Activated naive CD4-positive, alpha-beta T cell treated with anti-CD3 and anti-CD28 coated beads, Interleukin-2, amount 10 ng/mL, durations not matched to agents 7 days and 5 days (primary cell): Measurements from ENCODE around the gene WEE2.
"Not testable (repeated sequence)": the region's sequence is repeated elsewhere in the genome, so short reads cannot be mapped to it uniquely, and the experiment has no call there.

Experiments
- CTCF ChIA-PET: fragments of 350-600 bp; sonication (Branson Sonifier 250); formaldehyde crosslinking; loops from one replicate; lab custom pipeline; 2021; ENCODE audit warnings: antibody characterized with exemption; lab: Charles Lee
- DNase-seq: peaks from one replicate; pipeline ENCODE4 v3.0.0-alpha.2; 2020
- H3K27ac Mint-ChIP-seq: one replicate; pipeline ENCODE4 v1.8.0; 2021; ENCODE audit warnings: mild to moderate bottlenecking, moderate library complexity, mixed read lengths
- H3K27me3 Mint-ChIP-seq: one replicate; pipeline ENCODE4 v1.8.0; 2021; ENCODE audit warnings: mild to moderate bottlenecking, mixed read lengths
- H3K36me3 Mint-ChIP-seq: one replicate; pipeline ENCODE4 v1.8.0; 2021; ENCODE audit warnings: mixed read lengths
- H3K4me1 Mint-ChIP-seq: one replicate; pipeline ENCODE4 v1.8.0; 2021; ENCODE audit warnings: mixed read lengths
- H3K4me3 Mint-ChIP-seq: one replicate; pipeline ENCODE4 v1.8.0; 2021; ENCODE audit warnings: mild to moderate bottlenecking, moderate library complexity, mixed read lengths
- H3K9me3 Mint-ChIP-seq: one replicate; pipeline ENCODE4 v1.8.0; 2021; ENCODE audit warnings: mixed read lengths

Gene WEE2

DNA sequence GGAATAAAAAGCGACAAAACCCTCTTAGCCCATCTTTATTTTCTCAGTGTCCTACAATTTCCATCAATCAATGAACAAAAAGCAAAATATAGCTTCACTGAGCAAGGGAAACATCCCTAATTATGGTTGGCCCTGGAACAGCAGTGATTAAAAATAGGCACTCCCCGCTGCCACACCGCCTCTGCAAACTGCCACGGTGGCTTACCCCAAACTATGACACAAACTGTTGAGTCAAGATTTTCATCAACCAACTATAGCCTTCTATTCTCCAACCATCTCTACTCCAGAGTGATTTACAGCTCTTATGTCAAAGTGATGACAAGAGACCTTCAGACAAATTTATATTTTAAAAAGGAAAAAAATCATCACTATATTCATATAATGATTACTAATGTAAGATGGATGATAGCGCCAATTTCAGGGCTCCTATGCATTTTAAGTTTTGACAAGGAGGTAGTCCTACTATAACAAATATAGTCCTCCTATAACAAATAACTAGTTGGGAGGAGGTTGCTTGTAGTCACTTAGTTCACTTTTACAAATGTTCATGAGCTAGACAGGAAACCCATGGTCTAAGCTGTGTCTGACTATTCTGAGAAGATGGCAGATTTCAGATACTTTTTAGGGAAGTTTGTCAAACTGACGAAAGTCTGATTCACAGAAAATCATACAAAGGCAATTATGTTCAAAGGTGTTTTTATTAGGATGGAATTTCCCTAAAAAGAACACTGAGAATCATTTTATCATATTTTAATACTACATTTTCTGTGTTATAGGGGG lies 32.5 kb upstream of the WEE2 start:
- peaks cover 28% of the 10 kb centered on the region for H3K36me3 Mint-ChIP-seq
- H3K27me3 Mint-ChIP-seq, result no peaks in the 10 kb centered on the region
- no peak overlapping the region for H3K27ac Mint-ChIP-seq

DNA sequence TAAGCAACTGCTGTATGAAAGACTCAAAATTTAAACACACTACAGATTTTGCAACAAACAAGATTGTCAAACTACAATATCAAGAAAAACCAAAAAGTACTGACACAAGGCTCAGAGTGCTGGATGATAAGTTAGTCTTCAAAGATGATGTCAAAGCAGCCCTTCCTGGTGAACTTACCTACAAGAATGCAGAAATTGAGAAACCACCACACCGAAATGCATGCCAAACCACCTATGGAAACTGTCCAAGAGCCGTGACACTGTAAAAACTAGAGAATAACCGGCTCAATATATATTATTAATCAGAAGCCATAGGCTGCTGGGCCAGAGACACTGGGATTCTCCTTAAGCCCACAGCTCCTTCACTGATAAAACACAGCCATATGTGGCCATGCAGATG lies 31.5 kb upstream of the WEE2 start:
- Mint-ChIP-seq H3K36me3 (peaks cover 32% of the 10 kb centered on the region), H3K27me3 (no peaks in the 10 kb centered on the region), H3K4me1 (peaks cover 36% of the 10 kb centered on the region), H3K4me3 (no peak overlapping the region), H3K27ac (peak overlapping the region; percentile 28), H3K9me3 (no peaks in the 10 kb centered on the region)
- no peak for DNase-seq
- CTCF ChIA-PET, result interaction anchor here (1.2 to 4.7 kb wide), 2 partner anchors 22 to 61 kb away, joined by 3 to 26 read pairs; partner anchors contain the start of gene SSBP1

More for the DNA sequence above, 32.5 kb upstream of the WEE2 start:
- Mint-ChIP-seq H3K4me1 (peaks cover 36% of the 10 kb centered on the region), H3K4me3 (no peak overlapping the region), H3K9me3 (no peaks in the 10 kb centered on the region)
- CTCF ChIA-PET, result interaction anchor here (1.2 to 4.7 kb wide), 5 partner anchors 14 to 61 kb away, joined by 3 to 26 read pairs (median 6); no protein-coding TSS in a partner anchor
- DNase-seq, result no peak

DNA sequence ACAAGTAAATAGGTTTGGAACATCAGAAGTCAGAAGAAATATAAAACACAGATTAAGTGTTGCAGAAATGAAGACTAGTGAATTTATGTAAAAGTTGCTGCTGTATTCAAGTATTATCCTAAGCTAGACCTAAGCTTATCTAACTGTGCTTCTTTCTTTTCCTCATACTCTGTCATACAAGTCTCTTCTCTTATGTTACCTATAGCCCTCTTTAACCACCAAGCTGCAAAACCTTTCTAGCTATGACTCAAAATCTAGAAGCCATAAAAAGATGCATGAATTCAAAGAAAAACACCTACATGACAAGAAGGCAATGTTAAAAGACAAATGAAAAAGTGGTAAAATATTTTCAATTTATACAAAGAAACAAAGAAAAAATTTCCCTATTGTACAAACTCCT lies 29.1 kb upstream of the WEE2 start:
- no peak for DNase-seq
- CTCF ChIA-PET, result interaction anchor here (0.9 to 1.3 kb wide), 3 partner anchors 17 to 30 kb away, joined by 3 to 4 read pairs (median 4); no protein-coding TSS in a partner anchor
- no peaks in the 10 kb centered on the region for H3K27me3 Mint-ChIP-seq
- H3K9me3 Mint-ChIP-seq, result no peaks in the 10 kb centered on the region
- no peak overlapping the region for H3K27ac Mint-ChIP-seq
- peaks cover 36% of the 10 kb centered on the region for H3K4me1 Mint-ChIP-seq
- H3K36me3 Mint-ChIP-seq, result peaks cover 33% of the 10 kb centered on the region
- no peak overlapping the region for H3K4me3 Mint-ChIP-seq

GRCh38 chr7:141685285-141686023 lies 22.7 kb upstream of the WEE2 start:
- Mint-ChIP-seq H3K27me3 (no peaks in the 10 kb centered on the region), H3K9me3 (no peaks in the 10 kb centered on the region), H3K27ac (no peak overlapping the region), H3K4me1 (peaks cover 2% of the 10 kb centered on the region), H3K36me3 (peaks cover 38% of the 10 kb centered on the region), H3K4me3 (no peak overlapping the region)
- CTCF ChIA-PET, result interaction anchor here (0.8 kb wide), 1 partner anchor 15 kb away, joined by 4 read pairs; no protein-coding TSS in a partner anchor
- no peak for DNase-seq

GRCh38 chr7:141686074-141686473 lies 22.1 kb upstream of the WEE2 start:
- no peak overlapping the region for H3K4me3 Mint-ChIP-seq
- no peaks in the 10 kb centered on the region for H3K27me3 Mint-ChIP-seq

GRCh38 chr7:141686670-141687069 lies 21.5 kb upstream of the WEE2 start:
- H3K4me1 Mint-ChIP-seq, result peaks cover 2% of the 10 kb centered on the region
- peaks cover 26% of the 10 kb centered on the region for H3K36me3 Mint-ChIP-seq
- no peaks in the 10 kb centered on the region for H3K27me3 Mint-ChIP-seq
- no peaks in the 10 kb centered on the region for H3K9me3 Mint-ChIP-seq
- no peak overlapping the region for H3K27ac Mint-ChIP-seq
- CTCF ChIA-PET, result no interaction called here
- no peak for DNase-seq
- no peak overlapping the region for H3K4me3 Mint-ChIP-seq

More at GRCh38 chr7:141686074-141686473, 22.1 kb upstream of the WEE2 start:
- Mint-ChIP-seq H3K27ac (no peak overlapping the region), H3K36me3 (peaks cover 31% of the 10 kb centered on the region), H3K4me1 (peaks cover 2% of the 10 kb centered on the region), H3K9me3 (no peaks in the 10 kb centered on the region)
- CTCF ChIA-PET, result interaction anchor here (0.8 kb wide), 1 partner anchor 14 kb away, joined by 4 read pairs; no protein-coding TSS in a partner anchor
- DNase-seq, result no peak

- Mint-ChIP-seq H3K4me3 (no peak overlapping the region), H3K9me3 (no peaks in the 10 kb centered on the region), H3K36me3 (peaks cover 20% of the 10 kb centered on the region), H3K27ac (no peak overlapping the region), H3K4me1 (peaks cover 2% of the 10 kb centered on the region), H3K27me3 (no peaks in the 10 kb centered on the region)
- no peak for DNase-seq
- CTCF ChIA-PET, result no interaction called here
These were observed 20.1 kb upstream of the WEE2 start for GRCh38 chr7:141688043-141688442.

DNA sequence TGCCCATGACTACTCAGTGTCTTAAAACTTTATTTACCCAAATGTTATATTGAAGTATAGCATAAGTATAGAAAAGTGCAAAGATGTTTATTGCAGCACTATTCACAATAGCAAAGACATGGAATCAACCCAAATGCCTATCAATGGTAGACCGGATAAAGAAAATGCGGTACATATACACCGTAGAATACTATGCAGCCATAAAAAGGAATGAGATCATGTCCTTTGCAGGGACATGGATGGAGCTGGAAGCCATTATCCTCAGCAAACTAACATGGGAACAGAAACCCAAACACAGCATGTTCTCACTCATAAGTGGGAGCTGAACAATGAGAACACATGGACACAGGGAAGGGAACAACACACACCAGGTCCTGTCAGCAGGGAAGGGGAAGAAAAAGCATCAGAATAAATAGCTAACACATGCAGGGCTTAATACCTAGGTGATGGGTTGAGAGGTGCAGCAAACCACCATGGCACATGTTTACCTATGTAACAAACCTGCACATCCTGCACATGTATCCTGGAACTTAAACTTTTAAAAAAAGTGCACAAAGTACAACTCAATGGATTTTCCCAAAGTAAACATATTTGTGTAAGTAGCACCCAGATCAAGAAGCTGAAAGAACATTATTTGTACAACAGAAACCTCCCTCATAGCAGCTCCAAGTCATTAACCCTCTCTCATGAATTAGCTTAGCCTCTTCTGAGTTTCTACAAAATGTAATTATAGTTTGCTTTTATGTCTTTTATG lies 18.9 kb upstream of the WEE2 start:
- H3K9me3 Mint-ChIP-seq, H3K4me1 Mint-ChIP-seq, H3K4me3 Mint-ChIP-seq, DNase-seq, H3K27ac Mint-ChIP-seq, H3K27me3 Mint-ChIP-seq, CTCF ChIA-PET: not testable (repeated sequence)
- H3K36me3 Mint-ChIP-seq, result peaks cover 17% of the 10 kb centered on the region

DNA sequence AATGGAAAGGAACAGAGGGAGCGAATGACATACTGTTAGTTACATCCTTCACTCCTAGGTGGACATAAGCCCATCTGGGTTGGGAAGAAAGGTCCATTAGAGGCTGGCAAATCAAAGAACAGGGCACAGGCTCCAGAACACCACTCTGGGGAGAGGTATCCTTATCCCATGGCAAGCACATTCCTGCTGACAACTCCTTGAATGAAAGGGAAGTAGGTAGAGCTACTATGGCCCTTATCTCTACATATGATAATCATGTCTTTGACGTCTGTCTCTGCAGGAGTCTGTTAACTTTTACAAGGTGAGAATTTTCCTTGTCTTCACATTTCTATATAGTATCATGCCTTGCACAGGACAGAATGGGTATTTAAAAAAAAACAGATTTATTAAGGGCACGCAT lies 16.6 kb upstream of the WEE2 start:
- DNase-seq, result no peak
- Mint-ChIP-seq H3K27me3 (no peaks in the 10 kb centered on the region), H3K9me3 (no peaks in the 10 kb centered on the region), H3K4me3 (no peak overlapping the region), H3K36me3 (peaks cover 12% of the 10 kb centered on the region), H3K27ac (no peak overlapping the region), H3K4me1 (peaks cover 5% of the 10 kb centered on the region)
- CTCF ChIA-PET, result interaction anchor here (1.1 kb wide), 1 partner anchor 37 kb away, joined by 3 read pairs; no protein-coding TSS in a partner anchor

- Mint-ChIP-seq H3K9me3 (no peaks in the 10 kb centered on the region), H3K4me3 (no peak overlapping the region), H3K4me1 (peaks cover 3% of the 10 kb centered on the region), H3K27me3 (no peaks in the 10 kb centered on the region), H3K36me3 (peaks cover 12% of the 10 kb centered on the region), H3K27ac (no peak overlapping the region)
- no peak for DNase-seq
- CTCF ChIA-PET, result no interaction called here
These were observed 16.2 kb upstream of the WEE2 start for GRCh38 chr7:141691961-141692360.

- H3K36me3 Mint-ChIP-seq, result peaks cover 12% of the 10 kb centered on the region
- H3K4me3 Mint-ChIP-seq, result no peak overlapping the region
- no peak for DNase-seq
- peaks cover 3% of the 10 kb centered on the region for H3K4me1 Mint-ChIP-seq
- H3K9me3 Mint-ChIP-seq, result no peaks in the 10 kb centered on the region
- no peak overlapping the region for H3K27ac Mint-ChIP-seq
- CTCF ChIA-PET, result no interaction called here
- no peaks in the 10 kb centered on the region for H3K27me3 Mint-ChIP-seq
These were observed 15.1 kb upstream of the WEE2 start for GRCh38 chr7:141693082-141693481.

GRCh38 chr7:141695803-141696289 lies 12.3 kb upstream of the WEE2 start:
- DNase-seq, result no peak
- no peaks in the 10 kb centered on the region for H3K9me3 Mint-ChIP-seq
- H3K36me3 Mint-ChIP-seq, result peaks cover 14% of the 10 kb centered on the region
- no peaks in the 10 kb centered on the region for H3K27me3 Mint-ChIP-seq
- H3K4me3 Mint-ChIP-seq, result no peak overlapping the region
- peaks cover 28% of the 10 kb centered on the region for H3K4me1 Mint-ChIP-seq
- CTCF ChIA-PET, result interaction anchor here (1.0 kb wide), 1 partner anchor 17 kb away, joined by 4 read pairs; no protein-coding TSS in a partner anchor
- no peak overlapping the region for H3K27ac Mint-ChIP-seq

- H3K4me1 Mint-ChIP-seq, result peaks cover 30% of the 10 kb centered on the region
- H3K36me3 Mint-ChIP-seq, result peaks cover 15% of the 10 kb centered on the region
- no peak for DNase-seq
- CTCF ChIA-PET, result interaction anchor here (1.0 kb wide), 1 partner anchor 18 kb away, joined by 4 read pairs; no protein-coding TSS in a partner anchor
- no peak overlapping the region for H3K27ac Mint-ChIP-seq
- H3K9me3 Mint-ChIP-seq, result no peaks in the 10 kb centered on the region
- H3K27me3 Mint-ChIP-seq, result no peaks in the 10 kb centered on the region
- no peak overlapping the region for H3K4me3 Mint-ChIP-seq
These were observed 11.8 kb upstream of the WEE2 start for GRCh38 chr7:141696348-141696747.
